Hepatocyte (in vitro differentiated cells): ENCODE data around the gene ENTHD1.

Experiments used
- EZH2 ChIP-seq: fragments of 200-600 bp; sonication (generic); IDR thresholded peaks from 2 replicates; pipeline ENCODE4 v1.6.1; 2016; ENCODE audit warnings: antibody characterized with exemption, mild to moderate bottlenecking, borderline replicate concordance
- TF ChIP-seq, protein P1 (sequence below): fragments of 200-600 bp; sonication (generic); IDR thresholded peaks from 2 replicates; pipeline ENCODE4 v1.5.1; 2016; ENCODE audit warnings: antibody characterized with exemption, mild to moderate bottlenecking; ENCODE audit not compliant: poor library complexity

DNA sequence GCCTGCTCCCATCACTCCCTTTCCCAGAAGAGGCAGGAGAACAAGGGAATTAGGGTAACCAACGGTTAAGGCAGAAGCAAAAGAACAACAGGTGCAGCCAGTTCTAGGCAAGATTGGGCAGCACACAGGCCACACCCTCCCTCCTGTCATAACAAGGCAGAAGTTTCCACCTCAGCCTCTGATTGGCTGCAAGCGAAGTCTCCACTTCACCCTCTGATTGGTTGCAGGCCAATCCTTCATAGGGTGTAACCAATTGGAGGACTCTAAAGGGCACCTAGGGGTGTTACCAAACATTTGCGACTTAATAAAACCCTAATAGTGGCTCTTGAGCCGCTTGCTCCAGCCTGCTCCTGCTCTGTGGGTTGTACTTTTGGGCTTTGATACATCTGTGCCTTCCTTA, 169.2 kb downstream of the ENTHD1 start:
- TF ChIP-seq, protein P1, sequence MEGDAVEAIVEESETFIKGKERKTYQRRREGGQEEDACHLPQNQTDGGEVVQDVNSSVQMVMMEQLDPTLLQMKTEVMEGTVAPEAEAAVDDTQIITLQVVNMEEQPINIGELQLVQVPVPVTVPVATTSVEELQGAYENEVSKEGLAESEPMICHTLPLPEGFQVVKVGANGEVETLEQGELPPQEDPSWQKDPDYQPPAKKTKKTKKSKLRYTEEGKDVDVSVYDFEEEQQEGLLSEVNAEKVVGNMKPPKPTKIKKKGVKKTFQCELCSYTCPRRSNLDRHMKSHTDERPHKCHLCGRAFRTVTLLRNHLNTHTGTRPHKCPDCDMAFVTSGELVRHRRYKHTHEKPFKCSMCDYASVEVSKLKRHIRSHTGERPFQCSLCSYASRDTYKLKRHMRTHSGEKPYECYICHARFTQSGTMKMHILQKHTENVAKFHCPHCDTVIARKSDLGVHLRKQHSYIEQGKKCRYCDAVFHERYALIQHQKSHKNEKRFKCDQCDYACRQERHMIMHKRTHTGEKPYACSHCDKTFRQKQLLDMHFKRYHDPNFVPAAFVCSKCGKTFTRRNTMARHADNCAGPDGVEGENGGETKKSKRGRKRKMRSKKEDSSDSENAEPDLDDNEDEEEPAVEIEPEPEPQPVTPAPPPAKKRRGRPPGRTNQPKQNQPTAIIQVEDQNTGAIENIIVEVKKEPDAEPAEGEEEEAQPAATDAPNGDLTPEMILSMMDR, result no peak
- no peak for TF ChIP-seq EZH2
